C4-2B (cell line): ENCODE measurements around the gene MAP3K6.

Source experiments
- H3K27ac ChIP-seq: fragments of 450-650 bp; 2 replicates; pipeline ENCODE4 v1.5.1; 2017
- ZFX ChIP-seq: fragments of 450-650 bp; IDR thresholded peaks from 2 replicates; pipeline ENCODE4 v1.6.1; 2017
- TF ChIP-seq, protein P1 (sequence below): fragments of 450-650 bp; conservative IDR thresholded peaks from 2 replicates; pipeline ENCODE4 v1.5.1; 2017; ENCODE audit warnings: mild to moderate bottlenecking

The MAP3K6 gene

DNA sequence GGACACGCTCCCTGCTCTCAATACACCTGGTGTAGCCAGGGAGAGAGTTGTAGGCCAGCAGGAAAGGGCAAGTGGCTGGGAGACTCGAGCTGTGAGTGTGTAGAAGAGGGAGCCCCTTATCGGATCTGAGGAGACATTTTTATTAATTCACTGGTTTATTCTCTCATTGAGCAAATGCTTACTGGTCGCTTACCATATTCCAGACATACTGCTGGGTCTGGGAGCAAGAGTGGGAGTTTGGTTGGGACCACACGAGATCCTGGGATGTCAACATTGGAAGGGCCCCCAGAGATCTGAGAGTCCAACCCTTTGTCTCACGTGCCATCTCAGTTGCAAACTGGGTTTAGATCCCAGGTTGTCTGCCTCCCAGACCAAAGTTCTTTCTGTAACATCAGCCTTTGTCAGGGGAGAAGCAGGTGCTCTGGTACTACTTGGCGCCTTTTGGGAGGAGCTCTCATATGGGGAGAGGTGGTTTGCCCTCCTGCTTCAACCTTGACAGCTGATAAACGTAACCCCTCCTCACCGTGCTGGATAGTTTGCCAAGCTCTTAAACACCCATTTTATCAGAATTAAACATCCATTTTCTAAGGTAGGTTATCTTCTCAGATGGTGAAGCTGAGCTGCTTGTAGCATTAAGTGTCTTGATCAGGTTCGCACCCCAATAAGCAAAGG, 44.1 kb downstream of the MAP3K6 start:
- H3K27ac ChIP-seq, result peak overlapping the region; percentile 84
- TF ChIP-seq, protein P1, sequence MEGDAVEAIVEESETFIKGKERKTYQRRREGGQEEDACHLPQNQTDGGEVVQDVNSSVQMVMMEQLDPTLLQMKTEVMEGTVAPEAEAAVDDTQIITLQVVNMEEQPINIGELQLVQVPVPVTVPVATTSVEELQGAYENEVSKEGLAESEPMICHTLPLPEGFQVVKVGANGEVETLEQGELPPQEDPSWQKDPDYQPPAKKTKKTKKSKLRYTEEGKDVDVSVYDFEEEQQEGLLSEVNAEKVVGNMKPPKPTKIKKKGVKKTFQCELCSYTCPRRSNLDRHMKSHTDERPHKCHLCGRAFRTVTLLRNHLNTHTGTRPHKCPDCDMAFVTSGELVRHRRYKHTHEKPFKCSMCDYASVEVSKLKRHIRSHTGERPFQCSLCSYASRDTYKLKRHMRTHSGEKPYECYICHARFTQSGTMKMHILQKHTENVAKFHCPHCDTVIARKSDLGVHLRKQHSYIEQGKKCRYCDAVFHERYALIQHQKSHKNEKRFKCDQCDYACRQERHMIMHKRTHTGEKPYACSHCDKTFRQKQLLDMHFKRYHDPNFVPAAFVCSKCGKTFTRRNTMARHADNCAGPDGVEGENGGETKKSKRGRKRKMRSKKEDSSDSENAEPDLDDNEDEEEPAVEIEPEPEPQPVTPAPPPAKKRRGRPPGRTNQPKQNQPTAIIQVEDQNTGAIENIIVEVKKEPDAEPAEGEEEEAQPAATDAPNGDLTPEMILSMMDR, result no peak
- peak; percentile 37; the same call in 1 of the 2 replicates for TF ChIP-seq ZFX

DNA sequence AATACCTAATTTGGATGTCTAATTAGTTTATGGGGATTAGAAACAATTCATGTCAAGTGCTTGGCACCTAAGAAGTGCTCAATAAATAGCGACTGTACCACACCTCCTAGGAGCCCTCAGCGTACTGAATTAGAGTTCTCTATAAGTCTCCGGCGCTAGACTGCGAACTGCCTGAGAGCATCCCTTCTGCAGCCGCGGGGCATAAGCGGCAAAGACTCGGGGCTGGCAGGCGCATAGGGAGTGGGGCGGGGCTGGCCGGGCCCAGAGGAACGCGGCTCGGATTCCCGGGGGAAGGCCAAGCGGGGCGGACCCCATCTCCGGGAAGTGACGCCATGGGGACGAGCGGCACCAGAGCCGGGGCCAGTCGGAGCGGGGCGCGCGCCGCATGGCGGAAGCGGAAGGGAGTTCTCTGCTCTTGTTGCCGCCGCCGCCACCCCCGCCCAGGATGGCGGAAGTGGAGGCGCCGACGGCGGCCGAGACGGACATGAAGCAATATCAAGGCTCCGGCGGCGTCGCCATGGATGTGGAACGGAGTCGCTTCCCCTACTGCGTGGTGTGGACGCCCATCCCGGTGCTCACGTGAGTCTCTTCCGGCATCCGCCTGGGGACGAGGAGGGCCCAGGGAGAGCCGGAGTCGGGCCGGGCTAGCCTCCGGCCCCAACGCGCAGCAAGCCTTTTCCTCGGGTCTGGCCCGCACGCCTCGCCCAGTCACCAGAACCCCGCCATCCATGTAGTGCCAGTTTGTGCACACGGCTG, 44.8 kb downstream of the MAP3K6 start, which contains the start of gene TMEM222:
TMEM222 (plus strand) TSS at position 351 of the 756 bp plus-strand sequence; CDS start at position 386, 35 bp downstream.
- peak; percentile 87 for TF ChIP-seq ZFX
- TF ChIP-seq, protein P1, result no peak
- H3K27ac ChIP-seq, result peak within 1 kb of the TSS; percentile 84

DNA sequence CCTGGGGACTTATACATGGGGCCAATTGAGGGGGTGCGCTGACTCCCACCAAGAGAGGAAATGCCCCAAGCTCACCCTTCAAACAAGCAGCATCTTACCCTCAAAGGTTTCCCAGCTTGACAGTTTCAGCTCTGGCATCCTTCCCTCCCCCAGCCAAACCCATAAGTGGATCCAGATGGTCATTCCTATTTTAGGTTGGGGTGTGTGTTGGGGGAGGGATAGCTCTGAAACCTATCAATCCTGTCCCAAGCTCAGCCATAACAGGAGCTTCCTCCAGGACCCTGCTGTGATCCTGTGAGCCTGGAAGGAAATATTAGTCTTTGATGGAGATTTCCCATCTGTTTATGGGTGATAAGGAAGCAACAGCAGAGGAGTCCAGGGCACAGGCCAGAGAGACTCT, 48.2 kb downstream of the MAP3K6 start:
- TF ChIP-seq, protein P1, result no peak
- no peak for TF ChIP-seq ZFX
- H3K27ac ChIP-seq, result no peak overlapping the region

DNA sequence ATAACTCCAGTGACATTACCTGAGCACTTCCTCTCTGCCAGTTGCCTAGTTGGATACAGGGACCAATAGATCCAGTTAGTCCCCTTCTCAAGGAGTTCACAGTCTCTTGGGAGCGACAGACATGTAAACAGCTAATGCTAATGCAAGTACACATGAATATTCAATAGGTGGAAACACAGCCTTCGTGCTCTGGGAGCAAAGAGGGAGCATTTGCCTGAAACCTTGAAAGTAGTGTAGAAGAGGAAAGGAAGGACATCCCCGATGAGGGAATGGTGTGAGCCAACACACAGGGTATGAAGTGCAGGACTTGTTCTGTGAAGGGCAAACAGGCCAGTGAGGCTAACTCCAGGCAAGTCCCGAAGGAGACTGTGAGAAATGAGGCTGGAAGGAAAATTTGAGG, 48.6 kb downstream of the MAP3K6 start:
- no peak overlapping the region for H3K27ac ChIP-seq
- no peak for TF ChIP-seq ZFX
- TF ChIP-seq, protein P1, result no peak

DNA sequence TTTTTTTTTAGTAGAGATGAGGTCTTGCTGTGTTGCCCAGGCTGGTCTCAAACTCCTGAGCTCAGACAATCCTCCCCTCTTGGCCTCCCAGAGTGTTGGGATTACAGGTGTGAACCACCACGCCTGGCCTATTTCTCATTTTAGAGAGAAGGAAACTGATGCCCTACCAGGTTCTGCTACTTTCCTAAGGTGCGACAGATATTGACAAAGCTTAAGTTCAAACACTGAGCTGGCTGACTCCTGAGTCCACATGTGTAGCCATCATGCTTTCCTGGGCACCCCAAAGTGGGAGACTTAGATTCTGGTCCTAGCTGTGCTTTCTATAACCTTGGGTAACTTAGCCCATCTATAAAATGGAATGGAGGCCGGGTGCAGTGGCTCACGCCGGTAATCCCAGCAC, 49.9 kb downstream of the MAP3K6 start:
- no peak overlapping the region for H3K27ac ChIP-seq
- TF ChIP-seq, protein P1, result no peak
- TF ChIP-seq ZFX, result no peak

DNA sequence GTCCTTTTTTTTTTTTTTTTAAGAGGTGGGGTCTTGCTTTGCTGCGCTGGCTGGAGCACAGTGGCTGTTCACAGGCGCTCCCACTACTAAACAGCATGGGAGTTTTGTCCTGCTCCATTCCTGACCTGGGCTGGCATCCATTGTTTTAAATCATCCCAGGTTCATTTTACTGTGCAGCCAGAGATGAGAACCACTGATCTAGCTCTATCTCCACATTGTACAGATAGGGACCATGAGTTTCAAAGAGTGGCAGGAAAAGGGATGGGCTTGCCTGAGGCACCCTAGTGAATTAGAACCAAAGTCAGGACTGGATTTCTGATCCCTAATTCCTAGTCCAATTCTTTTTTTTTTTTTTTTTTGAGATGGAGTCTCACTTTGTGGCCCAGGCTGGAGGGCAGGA, 52.0 kb downstream of the MAP3K6 start:
- H3K27ac ChIP-seq, result no peak overlapping the region
- TF ChIP-seq, protein P1, result no peak
- no peak for TF ChIP-seq ZFX

DNA sequence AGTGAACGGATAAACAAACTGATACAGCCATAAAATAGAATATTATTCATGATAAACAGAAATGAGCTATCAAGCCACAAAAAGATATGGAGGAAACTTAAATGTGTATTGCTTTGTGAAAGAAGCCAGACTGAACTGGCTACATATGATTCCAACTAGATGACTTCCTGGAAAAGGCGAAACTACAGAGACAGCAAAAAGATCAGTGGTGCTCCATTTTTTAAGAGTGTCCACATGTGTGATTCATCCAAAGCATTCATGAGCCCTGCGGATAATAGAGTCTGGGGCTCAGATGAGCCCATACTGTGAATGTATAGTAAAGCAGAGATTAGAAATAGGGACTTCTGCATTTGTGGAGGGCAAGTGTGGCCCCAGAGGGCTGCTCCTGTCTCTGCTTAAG, 52.6 kb downstream of the MAP3K6 start:
- TF ChIP-seq ZFX, result no peak
- TF ChIP-seq, protein P1, result no peak
- no peak overlapping the region for H3K27ac ChIP-seq
